HepG2 (cell line): ENCODE results near the gene NUP214.

Experiments
- EED ChIP-seq: sonication (generic); formaldehyde crosslinking; IDR thresholded peaks from 2 replicates; pipeline ENCODE4 v1.5.0; 2020; ENCODE audit warnings: mild to moderate bottlenecking, missing genetic modification reagents
- EZH2 ChIP-seq: conservative IDR thresholded peaks from 2 replicates; pipeline ENCODE4 v1.6.1; 2012; ENCODE audit warnings: mild to moderate bottlenecking, low read depth, low read length, moderate library complexity
- FOXK2 ChIP-seq: fragments of 450-650 bp; IDR thresholded peaks from 2 replicates; pipeline ENCODE4 v1.6.1; 2016
- HES4 ChIP-seq: sonication (generic); formaldehyde crosslinking; IDR thresholded peaks from 2 replicates; pipeline ENCODE4 v1.9.0; 2021; ENCODE audit warnings: mild to moderate bottlenecking, missing genetic modification reagents, borderline replicate concordance
- NBN ChIP-seq: fragments of 450-650 bp; conservative IDR thresholded peaks from 2 replicates; pipeline ENCODE4 v1.6.1; 2017

GRCh38 chr9:131227112-131227958 lies 101.9 kb downstream of the NUP214 start:
- TF ChIP-seq HES4 (CRISPR knock-in tag), result no peak
- no peak for TF ChIP-seq EZH2
- TF ChIP-seq EED (CRISPR knock-in tag), result no peak
- TF ChIP-seq FOXK2, result no peak
- TF ChIP-seq NBN, result no peak
